ENCODE measurements around the gene RDH11.

GRCh38 chr14:67641480-67641879 lies 54.1 kb downstream of the RDH11 start:
- TF ChIP-seq POLR2A (IDR thresholded peaks at IDR 0.05; ENCODE audit: low read depth, low read length): no peak
- TF ChIP-seq TAF1 (IDR thresholded peaks at IDR 0.05; ENCODE audit: low read depth, low read length): no peak
- TF ChIP-seq POLR2AphosphoS5 (IDR thresholded peaks at IDR 0.05; ENCODE audit: low read depth, low read length): no peak
- no peak for TF ChIP-seq SPI1 (IDR thresholded peaks at IDR 0.05; ENCODE audit: low read depth, low read length)
- TF ChIP-seq PAX5 (IDR thresholded peaks at IDR 0.05; ENCODE audit: insufficient read depth, low read length, severe bottlenecking): no peak
